Brain pericyte (primary cell): Measurements from ENCODE around the gene MYH10.

ENCODE experiments used
- DNase-seq: peaks from one replicate; pipeline ENCODE4 v3.0.0-alpha.2; 2012; ENCODE audit warnings: low read depth, low spot score

The MYH10 gene

DNA sequence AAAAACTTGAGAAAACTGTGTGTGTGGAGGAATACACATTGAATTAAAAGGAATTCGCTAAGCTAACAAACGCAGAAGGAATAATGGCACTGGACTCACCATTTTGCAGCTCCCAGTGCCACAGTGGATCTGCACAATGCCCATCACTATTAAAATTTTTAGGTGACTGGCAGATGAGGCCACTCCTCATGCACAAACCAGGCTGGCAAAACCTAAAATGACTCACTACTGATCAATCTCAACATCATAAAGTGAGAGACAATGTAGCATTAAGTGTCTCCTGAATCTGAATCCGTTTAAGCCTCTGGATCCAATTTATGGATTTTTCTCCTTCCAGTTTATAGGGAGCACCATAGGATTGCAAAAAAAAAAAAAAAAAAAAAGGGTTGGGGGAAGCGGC lies 20.6 kb downstream of the MYH10 start:
- no peak for DNase-seq

GRCh38 chr17:8608001-8608400 lies 22.5 kb downstream of the MYH10 start:
- no peak for DNase-seq

- no peak for DNase-seq
Observed at GRCh38 chr17:8606401-8606800, 24.1 kb downstream of the MYH10 start.

DNA sequence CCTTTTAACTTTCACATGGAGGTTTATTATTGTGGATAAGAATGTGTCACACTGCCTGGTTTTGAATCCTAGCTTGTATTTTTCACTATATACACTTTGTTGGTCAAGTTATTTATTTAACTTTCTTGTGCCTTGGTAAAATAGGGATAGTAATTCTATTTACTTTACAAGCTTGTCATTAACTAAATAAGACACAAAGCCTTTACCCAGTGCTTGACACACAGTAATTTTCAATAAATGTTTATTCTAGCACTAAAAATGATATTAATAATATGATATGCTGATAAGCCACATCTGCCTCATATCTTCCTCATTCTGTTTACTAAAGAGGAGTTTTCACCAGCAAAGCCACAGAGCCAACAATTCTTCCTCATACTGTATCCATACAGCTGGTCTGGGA lies 27.8 kb downstream of the MYH10 start:
- no peak for DNase-seq

GRCh38 chr17:8599351-8600011 lies 31.0 kb downstream of the MYH10 start:
- DNase-seq: no peak

DNA sequence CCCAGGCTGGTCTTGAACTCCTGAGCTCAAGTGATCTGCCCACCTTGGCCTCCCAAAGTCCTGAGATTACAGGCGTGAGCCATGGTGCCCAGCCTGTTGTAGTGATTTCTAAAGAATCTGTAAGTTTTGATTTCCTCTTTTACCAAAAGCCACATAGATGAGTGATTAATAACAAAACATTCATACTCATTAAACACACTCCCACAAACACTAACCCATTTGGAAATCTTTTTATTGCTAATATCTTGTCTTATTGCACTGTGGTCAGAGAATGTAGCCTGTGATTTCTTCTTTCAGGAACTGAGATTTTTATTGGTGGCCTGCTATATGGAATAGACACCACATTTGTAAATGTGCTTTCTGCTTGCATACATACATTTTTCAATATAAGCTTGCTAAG lies 31.6 kb downstream of the MYH10 start:
- no peak for DNase-seq

DNA sequence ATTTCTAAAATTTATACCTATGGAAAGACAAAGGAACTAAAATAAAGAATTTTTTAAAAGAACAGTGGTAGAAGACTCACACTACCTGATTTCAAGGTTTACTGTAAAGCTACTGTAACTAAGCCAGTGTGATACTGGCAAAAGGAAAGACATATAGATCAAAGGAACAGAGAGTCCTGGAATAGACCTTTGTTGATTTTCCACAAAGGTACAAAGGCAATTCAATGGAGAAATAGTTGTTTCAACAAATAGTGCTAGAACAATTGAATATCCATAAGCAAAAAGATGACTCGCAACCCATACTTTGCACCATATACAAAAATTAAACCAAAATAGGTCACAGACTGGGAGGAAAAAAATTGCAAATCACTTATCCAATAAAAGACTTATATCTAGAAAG lies 36.7 kb downstream of the MYH10 start:
- DNase-seq: no peak

DNA sequence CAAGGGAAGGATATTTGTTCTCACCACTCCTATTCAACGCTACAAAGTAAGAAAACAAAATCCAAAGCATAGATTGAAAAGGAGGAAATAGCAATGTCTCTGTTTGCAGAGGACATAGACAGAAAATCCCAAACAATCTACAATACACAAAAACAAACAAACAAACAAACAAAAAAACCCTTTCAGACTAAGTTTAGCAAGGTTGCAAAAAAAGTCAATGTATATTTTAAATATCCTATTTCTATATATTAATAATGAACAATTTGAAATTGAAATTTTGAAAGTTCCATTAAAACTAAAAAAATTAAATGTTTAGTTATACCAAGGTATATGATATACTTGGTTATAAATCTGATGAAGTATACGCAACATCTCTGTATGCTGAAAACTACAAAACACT lies 37.2 kb downstream of the MYH10 start:
- no peak for DNase-seq

DNA sequence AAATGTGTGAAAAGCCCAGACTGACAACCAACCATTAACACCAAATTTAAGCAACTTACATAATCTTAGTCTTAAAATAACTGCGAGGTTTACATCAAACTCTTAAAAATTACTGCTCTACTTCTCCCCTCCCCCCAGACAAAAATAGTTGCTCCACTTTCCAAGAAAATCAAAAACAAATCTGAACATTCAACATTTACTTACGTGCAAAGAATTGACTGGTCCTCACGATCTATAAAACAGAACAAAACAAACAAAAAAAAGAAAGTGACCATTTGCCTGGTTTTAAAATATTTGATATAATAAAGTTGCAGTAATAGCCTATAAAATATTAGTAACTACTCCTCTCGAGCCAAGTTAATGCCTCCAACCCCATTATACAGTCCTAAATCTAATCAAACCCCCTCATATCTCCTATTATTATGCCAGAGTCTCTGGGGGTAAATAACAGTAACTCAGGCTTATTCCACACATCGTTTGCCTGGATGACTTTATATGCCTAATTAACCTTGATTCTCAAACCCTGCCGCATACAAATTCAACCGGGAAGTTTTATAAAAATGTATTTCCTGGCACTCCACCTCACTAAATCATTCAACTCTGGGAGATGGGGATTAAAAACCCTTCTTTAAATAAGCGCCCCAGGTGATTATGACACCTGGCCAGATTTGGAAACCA lies 41.5 kb downstream of the MYH10 start:
- DNase-seq: no peak

DNA sequence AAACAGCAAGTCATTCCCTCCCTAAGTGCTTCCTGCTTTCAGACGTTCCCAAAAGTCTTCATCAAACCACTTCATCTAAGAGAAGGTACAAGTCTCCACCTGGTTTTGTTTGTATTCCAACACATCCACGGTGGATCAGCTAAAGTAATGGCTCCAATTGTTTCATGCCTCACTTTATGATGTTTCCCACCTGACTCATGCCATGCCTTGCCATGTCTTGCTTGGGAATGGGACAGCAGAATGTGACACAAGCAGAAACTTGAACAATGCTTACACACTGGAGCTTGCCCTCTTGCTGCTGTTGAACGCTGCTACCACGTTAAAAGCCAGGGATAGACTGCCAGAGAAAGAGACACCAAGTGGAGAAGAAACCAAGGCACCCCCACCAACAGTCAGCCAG lies 43.8 kb downstream of the MYH10 start:
- no peak for DNase-seq

DNA sequence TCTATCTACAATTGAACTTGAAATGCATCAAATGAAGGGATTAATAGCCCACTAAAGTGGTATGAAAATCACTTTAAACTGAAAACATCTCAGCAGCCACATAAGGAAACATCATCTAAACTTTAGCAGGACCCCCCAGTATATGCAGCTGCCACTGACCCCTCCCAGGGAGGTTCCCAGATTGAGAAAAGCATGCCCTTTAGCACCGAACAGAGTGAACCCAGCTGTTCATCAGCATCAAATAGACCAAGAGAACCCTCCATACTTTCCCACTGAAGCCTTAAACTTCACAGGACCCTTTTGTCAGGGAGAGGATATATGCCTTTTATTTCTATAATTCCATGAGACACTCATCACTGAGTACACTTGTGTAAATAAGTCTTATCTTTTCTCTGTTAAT lies 44.6 kb downstream of the MYH10 start:
- no peak for DNase-seq

GRCh38 chr17:8583954-8584353 lies 46.6 kb downstream of the MYH10 start:
- no peak for DNase-seq

DNA sequence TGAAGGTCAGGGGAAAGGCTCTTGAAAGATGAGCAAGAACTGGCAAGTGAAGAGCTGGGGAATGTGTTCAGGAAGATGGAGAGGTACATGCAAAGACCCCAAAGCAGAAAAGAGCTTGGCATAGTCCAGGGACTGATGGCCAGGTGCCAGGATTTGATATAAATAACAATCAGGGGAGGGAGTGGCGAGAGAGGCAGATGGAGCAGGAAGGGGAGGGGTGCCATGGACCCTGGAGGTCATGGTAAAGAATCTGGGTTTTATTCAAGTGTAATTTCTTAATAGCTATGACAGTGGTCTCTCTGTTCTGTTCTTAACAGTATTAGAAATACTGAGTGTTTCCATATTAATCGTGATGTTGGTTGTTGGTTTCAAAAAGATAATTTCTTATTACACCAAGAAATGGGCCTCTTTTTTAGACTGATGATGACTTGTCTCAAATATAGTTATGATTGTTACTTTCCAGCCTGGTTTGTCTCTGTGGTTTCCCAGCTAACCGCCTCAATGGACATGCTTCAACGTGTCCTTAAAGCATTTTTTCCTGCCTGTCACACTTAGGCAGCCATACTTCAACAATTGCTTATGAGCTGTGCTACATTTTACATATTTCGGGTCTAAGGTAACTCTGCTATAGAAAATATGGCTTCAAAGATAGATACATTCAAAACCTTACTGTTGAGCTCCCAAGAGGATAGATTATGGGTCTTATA lies 49.4 kb downstream of the MYH10 start:
- DNase-seq: no peak

- DNase-seq: no peak
Observed at GRCh38 chr17:8577868-8578267, 52.7 kb downstream of the MYH10 start.

- no peak for DNase-seq
Observed at GRCh38 chr17:8576559-8577294, 53.8 kb downstream of the MYH10 start.

DNA sequence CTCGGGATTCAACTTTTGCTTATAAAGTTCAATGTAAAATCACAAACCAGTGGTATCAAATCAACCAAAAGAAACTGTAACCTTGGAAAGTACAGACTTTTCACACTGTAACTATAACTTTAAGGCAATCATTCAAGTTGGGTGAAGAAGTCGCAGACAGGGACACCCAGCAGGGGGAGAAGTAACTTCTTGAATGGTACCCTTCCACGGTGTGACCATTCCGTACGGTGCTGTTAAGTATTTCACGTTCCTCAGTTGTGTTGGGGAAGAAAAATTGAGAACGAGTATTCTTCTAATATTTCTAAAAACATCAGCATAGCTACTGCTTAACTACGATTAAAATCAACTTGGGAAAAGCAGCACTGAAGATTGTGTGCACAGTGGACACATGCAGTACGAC lies 55.8 kb downstream of the MYH10 start:
- DNase-seq: no peak

GRCh38 chr17:8572764-8573163 lies 57.8 kb downstream of the MYH10 start:
- no peak for DNase-seq

- DNase-seq: peak; percentile 42
Observed at GRCh38 chr17:8563981-8564602, 66.4 kb downstream of the MYH10 start.

DNA sequence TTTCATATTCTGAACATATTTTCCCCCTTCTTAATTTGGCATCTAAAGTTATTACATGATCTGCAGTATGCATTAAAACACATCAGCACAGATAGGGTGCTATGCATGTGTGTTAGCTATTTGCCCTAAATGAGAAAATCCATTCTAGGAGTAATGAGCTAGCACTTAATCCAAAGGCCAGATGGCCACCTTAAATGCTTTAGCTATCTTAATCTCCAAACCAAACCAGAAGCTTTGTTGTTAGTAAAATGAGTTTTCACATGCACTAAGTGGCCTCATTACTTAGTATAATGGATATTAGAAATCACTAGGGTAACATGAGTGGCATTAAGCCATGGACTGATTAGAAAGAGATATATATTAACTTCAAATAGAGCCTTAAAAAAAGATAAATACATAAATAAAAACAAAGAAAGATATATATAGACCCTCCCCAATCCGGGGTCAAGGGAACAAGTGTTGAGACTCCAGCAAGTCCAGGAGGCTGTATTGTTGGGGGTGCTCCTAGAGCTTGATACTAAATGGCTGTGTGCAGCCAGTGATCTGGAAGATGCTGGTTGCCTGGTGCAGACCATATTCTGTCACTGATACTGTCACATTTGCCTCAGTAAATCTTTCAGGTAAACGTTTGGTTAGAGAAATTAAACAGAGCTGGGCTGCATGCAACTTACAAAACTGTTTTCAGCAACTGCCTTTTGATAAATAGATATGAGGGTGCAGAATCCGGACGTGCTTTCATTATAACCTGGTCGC lies 67.3 kb downstream of the MYH10 start:
- DNase-seq: no peak

GRCh38 chr17:8558144-8558543 lies 72.4 kb downstream of the MYH10 start:
- DNase-seq: no peak

- DNase-seq: no peak
Observed at GRCh38 chr17:8557176-8557806, 73.2 kb downstream of the MYH10 start.
